ENCODE results near the gene FRAT2. TPM values are rescaled to one million over a fixed set of nuclear protein-coding genes. Genes with fewer than 3 reads are reported as not detected.

The FRAT2 gene, protein sequence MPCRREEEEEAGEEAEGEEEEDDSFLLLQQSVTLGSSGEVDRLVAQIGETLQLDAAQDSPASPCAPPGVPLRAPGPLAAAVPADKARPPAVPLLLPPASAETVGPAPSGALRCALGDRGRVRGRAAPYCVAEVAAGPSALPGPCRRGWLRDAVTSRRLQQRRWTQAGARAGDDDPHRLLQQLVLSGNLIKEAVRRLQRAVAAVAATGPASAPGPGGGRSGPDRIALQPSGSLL
- total RNA-seq (1 to 10 TPM; 5.5 to 8.6 TPM), polyA plus RNA-seq (1 to 10 TPM; 3.0 to 7.0 TPM)
- long read RNA-seq, donor 1, partial matches to known transcripts: 0 of 4 reads
- long read RNA-seq, donor 1, other reads (novel, unspliced or antisense): 0 of 4 reads
- long read RNA-seq, donor 2, transcript FRAT2-201 (1 exons, 2,213 nt): major isoform, 18 of 18 reads
- long read RNA-seq, donor 2, partial matches to known transcripts: 0 of 18 reads
- long read RNA-seq, donor 2, other reads (novel, unspliced or antisense): 0 of 18 reads

GRCh38 chr10:97334370-97335175, at the start of gene FRAT2:
FRAT2 (minus strand) TSS chr10:97334729; CDS start chr10:97334572, 157 bp downstream.
- H3K27ac ChIP-seq (ENCODE audit: low read depth in 1 of 2, low read length in 2 of 2): peak within 1 kb of the TSS in 1 of 2 donors; percentile 70
- H3K4me1 ChIP-seq (ENCODE audit: control insufficient read depth in 1 of 2, insufficient read depth in 2 of 2, low read length in 2 of 2): no peaks in the 10 kb centered on the region
- H3K36me3 ChIP-seq (ENCODE audit: control insufficient read depth in 1 of 2, insufficient read depth in 2 of 2, low read length in 1 of 2): no peaks in the 10 kb centered on the region
- intact Hi-C loops (cut with DNase I): loop anchor here (1.0 to 10.0 kb wide), 5 partner anchors 16 to 163 kb away; partner anchors contain the start of genes ARHGAP19 (in 1 of the 2), FRAT1 (in 1 of the 2), MMS19 (in 1 of the 2) and UBTD1 (in 1 of the 2)
- H3K4me3 ChIP-seq (ENCODE audit: low read length in 2 of 2): peak within 1 kb of the TSS; percentile 65 to 82
- 1% methylated on average over 79 to 103 of the region's 103 CpGs for WGBS, 2 donors
- DNase-seq (peak; percentile 95 to 96), ATAC-seq (ENCODE audit: low FRiP score) (peak; percentile 98)
- no peaks in the 10 kb centered on the region for H3K9me3 ChIP-seq (ENCODE audit: control insufficient read depth, low read length)
- no peaks in the 10 kb centered on the region for H3K27me3 ChIP-seq (ENCODE audit: control insufficient read depth in 1 of 2, insufficient read depth in 2 of 2, low read length in 1 of 2)

DNA sequence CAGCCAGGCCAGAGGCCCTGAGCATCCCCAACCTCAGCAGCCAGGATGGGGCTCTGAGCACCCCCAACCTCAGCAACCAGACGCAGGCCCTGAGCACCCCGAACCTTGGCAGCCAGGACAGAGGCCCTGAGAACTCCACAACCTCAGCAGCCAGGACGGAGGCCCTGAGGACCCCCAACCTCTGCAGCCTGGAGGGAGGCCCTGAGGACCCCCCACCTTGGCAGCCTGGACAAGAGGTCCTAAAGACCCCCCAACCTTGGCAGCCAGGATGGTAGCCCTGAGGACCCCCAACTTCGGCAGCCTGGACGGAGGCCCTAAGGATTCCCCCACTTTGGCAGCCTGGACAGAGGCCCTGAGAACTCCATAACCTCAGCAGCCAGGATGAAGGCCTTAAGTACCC, 49.6 kb upstream of the FRAT2 start:
- intact Hi-C loops (cut with DNase I): no loop called here
- Histone ChIP-seq H3K4me3 (ENCODE audit: low read length in 2 of 2) (no peak overlapping the region), H3K27ac (ENCODE audit: low read depth in 1 of 2, low read length in 2 of 2) (no peak overlapping the region), H3K27me3 (ENCODE audit: control insufficient read depth in 1 of 2, insufficient read depth in 2 of 2, low read length in 1 of 2) (no peaks in the 10 kb centered on the region), H3K36me3 (ENCODE audit: control insufficient read depth in 1 of 2, insufficient read depth in 2 of 2, low read length in 1 of 2) (peaks cover 0 to 2% of the 10 kb centered on the region in 2 donors), H3K4me1 (ENCODE audit: control insufficient read depth in 1 of 2, insufficient read depth in 2 of 2, low read length in 2 of 2) (no peaks in the 10 kb centered on the region), H3K9me3 (ENCODE audit: control insufficient read depth, low read length) (no peaks in the 10 kb centered on the region)
- ATAC-seq (ENCODE audit: low FRiP score): no peak
- DNase-seq: no peak
- WGBS, 2 donors: 95% methylated on average over 5 of the region's 5 CpGs

GRCh38 chr10:97383159-97383558, 48.6 kb upstream of the FRAT2 start:
- Histone ChIP-seq H3K27ac (ENCODE audit: low read depth in 1 of 2, low read length in 2 of 2) (no peak overlapping the region), H3K36me3 (ENCODE audit: control insufficient read depth in 1 of 2, insufficient read depth in 2 of 2, low read length in 1 of 2) (no peaks in the 10 kb centered on the region), H3K27me3 (ENCODE audit: control insufficient read depth in 1 of 2, insufficient read depth in 2 of 2, low read length in 1 of 2) (no peaks in the 10 kb centered on the region)

DNA sequence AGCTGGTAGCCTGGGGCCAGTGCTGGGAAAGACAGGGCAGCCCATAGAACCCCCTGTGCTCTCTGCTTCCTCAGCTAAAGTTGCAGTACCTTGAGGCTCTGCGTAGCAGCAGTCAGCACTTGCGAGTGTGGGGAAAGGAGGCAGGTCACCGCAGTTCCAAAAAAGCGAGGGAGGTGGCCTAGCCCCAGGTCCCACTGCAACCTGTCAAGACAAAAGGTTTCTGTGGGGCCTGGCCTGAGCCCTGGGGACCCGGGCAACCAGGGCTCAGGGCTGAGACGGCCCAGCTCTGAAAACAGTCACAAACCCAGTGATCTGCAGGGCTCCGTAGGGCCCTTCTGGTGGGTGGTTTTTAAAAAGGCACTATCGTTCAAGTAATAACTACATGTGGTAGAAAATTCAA, 47.1 kb upstream of the FRAT2 start:
- H3K36me3 ChIP-seq (ENCODE audit: control insufficient read depth in 1 of 2, insufficient read depth in 2 of 2, low read length in 1 of 2): no peaks in the 10 kb centered on the region
- ATAC-seq (ENCODE audit: low FRiP score): no peak

More at GRCh38 chr10:97383159-97383558, 48.6 kb upstream of the FRAT2 start:
- Histone ChIP-seq H3K4me1 (ENCODE audit: control insufficient read depth in 1 of 2, insufficient read depth in 2 of 2, low read length in 2 of 2) (no peaks in the 10 kb centered on the region), H3K4me3 (ENCODE audit: low read length in 2 of 2) (no peak overlapping the region), H3K9me3 (ENCODE audit: control insufficient read depth, low read length) (no peaks in the 10 kb centered on the region)
- 92 to 93% methylated on average over 7 of the region's 7 CpGs for WGBS, 2 donors
- intact Hi-C loops (cut with DNase I): no loop called here
- no peak for ATAC-seq (ENCODE audit: low FRiP score)
- DNase-seq: no peak

GRCh38 chr10:97380516-97380915, 46.0 kb upstream of the FRAT2 start:
- Histone ChIP-seq H3K36me3 (ENCODE audit: control insufficient read depth in 1 of 2, insufficient read depth in 2 of 2, low read length in 1 of 2) (no peaks in the 10 kb centered on the region), H3K27me3 (ENCODE audit: control insufficient read depth in 1 of 2, insufficient read depth in 2 of 2, low read length in 1 of 2) (no peaks in the 10 kb centered on the region), H3K9me3 (ENCODE audit: control insufficient read depth, low read length) (no peaks in the 10 kb centered on the region), H3K27ac (ENCODE audit: low read depth in 1 of 2, low read length in 2 of 2) (no peak overlapping the region), H3K4me1 (ENCODE audit: control insufficient read depth in 1 of 2, insufficient read depth in 2 of 2, low read length in 2 of 2) (no peaks in the 10 kb centered on the region), H3K4me3 (ENCODE audit: low read length in 2 of 2) (no peak overlapping the region)
- 87 to 95% methylated on average over 8 of the region's 8 CpGs for WGBS, 2 donors
- intact Hi-C loops (cut with DNase I): no loop called here
- ATAC-seq (ENCODE audit: low FRiP score) (no peak), DNase-seq (no peak)

More for the DNA sequence above, 47.1 kb upstream of the FRAT2 start:
- Histone ChIP-seq H3K27ac (ENCODE audit: low read depth in 1 of 2, low read length in 2 of 2) (no peak overlapping the region), H3K9me3 (ENCODE audit: control insufficient read depth, low read length) (no peaks in the 10 kb centered on the region), H3K4me3 (ENCODE audit: low read length in 2 of 2) (no peak overlapping the region), H3K4me1 (ENCODE audit: control insufficient read depth in 1 of 2, insufficient read depth in 2 of 2, low read length in 2 of 2) (no peaks in the 10 kb centered on the region), H3K27me3 (ENCODE audit: control insufficient read depth in 1 of 2, insufficient read depth in 2 of 2, low read length in 1 of 2) (no peaks in the 10 kb centered on the region)
- no peak for DNase-seq
- intact Hi-C loops (cut with DNase I): no loop called here
- WGBS, 2 donors: 82 to 95% methylated on average over 8 of the region's 8 CpGs

- WGBS, 2 donors: 80 to 89% methylated on average over 15 of the region's 15 CpGs
- intact Hi-C loops (cut with DNase I): no loop called here
- no peaks in the 10 kb centered on the region for H3K27me3 ChIP-seq (ENCODE audit: control insufficient read depth in 1 of 2, insufficient read depth in 2 of 2, low read length in 1 of 2)
- no peak overlapping the region for H3K4me3 ChIP-seq (ENCODE audit: low read length in 2 of 2)
- ATAC-seq (ENCODE audit: low FRiP score): no peak
- no peak overlapping the region for H3K27ac ChIP-seq (ENCODE audit: low read depth in 1 of 2, low read length in 2 of 2)
- no peaks in the 10 kb centered on the region for H3K36me3 ChIP-seq (ENCODE audit: control insufficient read depth in 1 of 2, insufficient read depth in 2 of 2, low read length in 1 of 2)
- H3K4me1 ChIP-seq (ENCODE audit: control insufficient read depth in 1 of 2, insufficient read depth in 2 of 2, low read length in 2 of 2): no peaks in the 10 kb centered on the region
- H3K9me3 ChIP-seq (ENCODE audit: control insufficient read depth, low read length): no peaks in the 10 kb centered on the region
- DNase-seq: no peak
These were observed 44.7 kb upstream of the FRAT2 start for GRCh38 chr10:97378933-97379921.

DNA sequence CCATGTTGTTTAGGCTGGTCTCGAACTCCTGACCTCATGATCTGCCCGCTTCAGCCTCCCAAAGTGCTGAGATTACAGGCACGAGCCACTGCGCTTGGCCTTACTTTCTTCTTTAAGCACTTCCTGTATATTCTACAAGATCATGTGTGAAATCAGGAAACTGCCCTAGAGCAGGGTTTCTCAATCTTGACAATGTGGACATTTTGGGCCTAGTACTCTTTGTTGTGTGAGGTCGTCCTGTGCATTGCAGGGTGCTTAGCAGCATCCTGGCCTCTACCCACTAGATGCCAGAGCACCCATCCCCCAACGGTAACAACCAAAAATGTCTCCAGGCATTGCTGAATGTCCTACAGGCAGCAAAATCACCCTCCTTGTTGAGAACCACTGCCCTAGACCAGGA, 41.9 kb upstream of the FRAT2 start:
- 81 to 95% methylated on average over 6 of the region's 6 CpGs for WGBS, 2 donors
- Histone ChIP-seq H3K36me3 (ENCODE audit: control insufficient read depth in 1 of 2, insufficient read depth in 2 of 2, low read length in 1 of 2) (peaks cover 0 to 8% of the 10 kb centered on the region in 2 donors), H3K27ac (ENCODE audit: low read depth in 1 of 2, low read length in 2 of 2) (no peak overlapping the region), H3K4me1 (ENCODE audit: control insufficient read depth in 1 of 2, insufficient read depth in 2 of 2, low read length in 2 of 2) (no peaks in the 10 kb centered on the region), H3K4me3 (ENCODE audit: low read length in 2 of 2) (no peak overlapping the region), H3K27me3 (ENCODE audit: control insufficient read depth in 1 of 2, insufficient read depth in 2 of 2, low read length in 1 of 2) (no peaks in the 10 kb centered on the region), H3K9me3 (ENCODE audit: control insufficient read depth, low read length) (no peaks in the 10 kb centered on the region)
- DNase-seq (no peak), ATAC-seq (ENCODE audit: low FRiP score) (no peak)
- intact Hi-C loops (cut with DNase I): no loop called here

GRCh38 chr10:97373456-97373855, 38.9 kb upstream of the FRAT2 start:
- H3K36me3 ChIP-seq (ENCODE audit: control insufficient read depth in 1 of 2, insufficient read depth in 2 of 2, low read length in 1 of 2): peaks cover 0 to 17% of the 10 kb centered on the region in 2 donors
- intact Hi-C loops (cut with DNase I): no loop called here
- H3K9me3 ChIP-seq (ENCODE audit: control insufficient read depth, low read length): no peaks in the 10 kb centered on the region
- DNase-seq (no peak), ATAC-seq (ENCODE audit: low FRiP score) (no peak)
- WGBS, 2 donors: 95 to 96% methylated on average over 10 of the region's 10 CpGs
- no peak overlapping the region for H3K4me3 ChIP-seq (ENCODE audit: low read length in 2 of 2)
- no peak overlapping the region for H3K27ac ChIP-seq (ENCODE audit: low read depth in 1 of 2, low read length in 2 of 2)
- H3K4me1 ChIP-seq (ENCODE audit: control insufficient read depth in 1 of 2, insufficient read depth in 2 of 2, low read length in 2 of 2): no peaks in the 10 kb centered on the region
- H3K27me3 ChIP-seq (ENCODE audit: control insufficient read depth in 1 of 2, insufficient read depth in 2 of 2, low read length in 1 of 2): no peaks in the 10 kb centered on the region
